GOT3 (cell line): ENCODE data around the gene PTPN11.
"Not testable (repeated sequence)": the region's sequence is repeated elsewhere in the genome, so short reads cannot be mapped to it uniquely, and the experiment has no call there.

ENCODE experiments used
- DNase-seq: peaks from one replicate; lab custom pipeline; 2025; ENCODE audit warnings: mixed read lengths; lab: John Stamatoyannopoulos, UW

The PTPN11 gene

DNA sequence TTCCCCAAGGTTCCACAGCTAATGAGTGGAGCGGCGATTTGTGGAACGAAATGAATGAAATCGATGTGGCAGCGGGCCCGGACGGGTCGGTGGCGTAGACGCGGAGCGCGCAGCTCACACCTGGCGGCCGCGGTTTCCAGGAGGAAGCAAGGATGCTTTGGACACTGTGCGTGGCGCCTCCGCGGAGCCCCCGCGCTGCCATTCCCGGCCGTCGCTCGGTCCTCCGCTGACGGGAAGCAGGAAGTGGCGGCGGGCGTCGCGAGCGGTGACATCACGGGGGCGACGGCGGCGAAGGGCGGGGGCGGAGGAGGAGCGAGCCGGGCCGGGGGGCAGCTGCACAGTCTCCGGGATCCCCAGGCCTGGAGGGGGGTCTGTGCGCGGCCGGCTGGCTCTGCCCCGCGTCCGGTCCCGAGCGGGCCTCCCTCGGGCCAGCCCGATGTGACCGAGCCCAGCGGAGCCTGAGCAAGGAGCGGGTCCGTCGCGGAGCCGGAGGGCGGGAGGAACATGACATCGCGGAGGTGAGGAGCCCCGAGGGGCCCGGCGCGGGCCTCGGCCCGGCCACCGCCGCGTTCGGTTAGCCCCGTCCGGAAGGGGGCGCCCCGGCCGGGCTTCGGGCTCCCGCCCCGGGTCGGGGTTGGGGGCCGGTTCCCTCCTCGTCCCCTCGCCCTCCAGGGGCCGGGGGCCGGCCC, at the start of gene PTPN11:
TSS of gene PTPN11 (plus strand) at position 340 of the 689 bp plus-strand sequence. CDS start at position 505, 165 bp downstream.
- DNase-seq: peak; percentile 64

DNA sequence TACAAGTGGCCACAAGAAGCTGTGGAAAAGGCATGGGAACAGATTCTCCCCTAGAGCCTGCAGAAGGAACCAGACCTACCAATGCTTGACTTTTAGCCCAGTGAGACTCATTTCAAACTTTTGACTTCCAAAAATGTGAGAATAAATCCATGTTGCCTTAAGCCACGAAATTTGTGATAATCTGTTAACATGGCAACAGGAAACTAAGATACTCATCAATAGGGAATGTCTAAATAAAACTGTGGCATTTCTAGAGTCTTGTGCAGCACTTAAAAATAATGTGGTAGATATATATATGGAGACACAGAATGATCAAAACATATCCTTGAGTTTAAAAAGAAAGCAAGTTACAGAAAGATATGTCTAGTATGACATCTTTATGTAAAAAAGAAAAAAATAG, 48.5 kb upstream of the PTPN11 start:
- no peak for DNase-seq

DNA sequence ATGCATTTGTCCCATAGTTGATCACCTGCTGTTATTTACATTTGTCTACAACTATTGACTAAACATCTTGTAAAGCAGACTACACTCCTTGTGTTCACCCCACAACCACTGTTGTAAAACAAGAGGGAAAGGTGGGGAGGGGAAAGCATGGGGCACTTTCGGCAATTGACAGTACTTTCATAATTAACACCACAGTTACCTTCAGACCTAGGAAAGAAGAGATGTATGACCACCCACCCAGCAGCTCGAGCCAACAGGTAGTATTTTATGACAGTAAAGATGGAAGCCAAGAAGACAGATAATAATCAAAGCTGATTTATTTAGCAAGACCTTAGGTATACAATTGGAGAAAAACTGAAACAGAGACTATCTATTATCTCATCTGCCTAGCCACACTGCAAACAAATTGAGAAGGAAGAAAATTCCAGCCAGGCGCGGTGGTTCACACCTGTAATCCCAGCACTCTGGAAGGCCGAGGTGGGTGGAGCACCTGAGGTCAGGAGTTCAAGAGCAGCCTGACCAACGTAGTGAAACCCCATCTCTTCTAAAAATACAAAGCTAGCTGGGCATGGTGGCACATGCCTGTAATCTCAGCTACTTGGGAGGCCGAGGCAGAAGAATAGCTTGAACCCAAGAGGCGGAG, 47.8 kb upstream of the PTPN11 start:
- DNase-seq: no peak

DNA sequence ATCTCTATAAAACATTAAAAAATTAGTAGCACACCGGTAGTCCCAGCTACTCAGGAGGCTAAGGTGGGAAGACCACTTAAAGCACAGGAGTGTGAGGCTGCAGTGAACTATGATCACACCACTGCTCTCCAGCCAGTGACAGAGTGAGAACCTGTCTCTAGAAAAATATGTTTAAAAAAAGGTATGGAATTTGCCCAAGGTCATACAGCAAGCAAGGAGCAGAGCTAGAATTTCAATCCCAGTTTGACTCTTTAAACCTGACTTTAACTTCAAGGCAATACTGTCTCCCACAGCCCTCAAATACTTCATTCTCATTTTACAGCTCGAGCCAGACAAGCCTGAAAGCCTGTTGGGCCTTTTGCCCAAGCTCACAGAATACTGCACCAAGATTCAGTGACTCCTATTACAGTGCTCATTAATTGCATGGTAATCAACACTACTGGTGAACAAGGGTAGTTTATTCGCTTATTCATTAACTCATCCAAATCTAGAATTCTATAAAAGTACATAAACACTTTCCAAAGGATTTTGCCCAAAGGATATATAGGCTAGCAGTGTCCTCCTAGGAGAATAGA, 44.5 kb upstream of the PTPN11 start:
- no peak for DNase-seq

DNA sequence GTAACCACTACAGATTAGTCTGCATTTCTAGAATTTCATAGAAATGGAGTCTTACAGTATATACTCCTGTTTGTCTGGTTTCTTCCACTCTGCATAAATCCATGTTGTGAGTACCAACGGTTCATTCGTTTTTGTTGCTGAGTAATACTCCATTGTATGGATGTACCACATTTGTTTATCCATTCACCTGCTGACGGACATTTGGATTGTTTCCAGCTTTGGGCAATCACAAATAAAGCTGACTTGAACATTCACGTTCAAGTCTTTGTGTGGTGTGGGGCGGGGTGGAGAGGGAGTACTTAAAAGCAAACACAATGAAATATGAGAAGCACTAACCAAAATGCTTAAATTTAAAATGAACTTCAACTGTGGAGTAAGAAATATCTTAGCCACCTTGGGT, 43.6 kb upstream of the PTPN11 start:
- no peak for DNase-seq

DNA sequence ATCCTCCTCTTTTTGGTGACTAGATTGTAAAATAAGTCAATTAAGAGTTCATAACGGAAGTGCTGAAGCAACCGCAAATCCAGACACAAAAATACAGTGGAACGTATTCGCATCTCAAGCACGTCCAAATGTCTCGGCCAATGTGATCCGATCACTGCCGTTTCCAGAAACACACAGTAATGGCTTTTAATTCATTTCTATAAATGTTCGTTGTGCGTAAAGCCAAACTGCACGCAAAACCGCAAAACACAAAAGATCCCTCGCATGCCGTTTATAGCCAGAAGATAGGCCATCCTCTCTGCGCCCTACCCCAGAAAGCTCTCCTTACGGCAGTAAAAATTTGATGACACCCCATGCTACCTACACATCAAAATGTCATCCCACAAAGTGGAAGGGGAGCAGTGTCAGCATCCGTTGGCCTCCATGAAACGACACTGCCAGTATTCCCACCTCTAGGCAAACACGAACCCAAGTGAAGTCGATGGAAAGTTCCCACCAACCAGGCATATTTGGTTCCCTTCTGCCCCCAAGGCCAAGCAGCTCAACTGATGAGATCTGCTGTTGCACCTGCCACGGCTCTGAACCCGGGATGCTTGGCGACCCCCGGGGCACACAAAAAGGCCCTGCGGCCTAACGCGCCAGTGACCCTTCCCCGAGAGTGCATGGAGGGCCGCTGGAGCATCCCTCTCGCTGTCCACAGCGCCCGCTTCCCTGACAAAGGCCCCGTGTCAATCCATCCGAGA, 37.9 kb upstream of the PTPN11 start:
- DNase-seq: no peak

DNA sequence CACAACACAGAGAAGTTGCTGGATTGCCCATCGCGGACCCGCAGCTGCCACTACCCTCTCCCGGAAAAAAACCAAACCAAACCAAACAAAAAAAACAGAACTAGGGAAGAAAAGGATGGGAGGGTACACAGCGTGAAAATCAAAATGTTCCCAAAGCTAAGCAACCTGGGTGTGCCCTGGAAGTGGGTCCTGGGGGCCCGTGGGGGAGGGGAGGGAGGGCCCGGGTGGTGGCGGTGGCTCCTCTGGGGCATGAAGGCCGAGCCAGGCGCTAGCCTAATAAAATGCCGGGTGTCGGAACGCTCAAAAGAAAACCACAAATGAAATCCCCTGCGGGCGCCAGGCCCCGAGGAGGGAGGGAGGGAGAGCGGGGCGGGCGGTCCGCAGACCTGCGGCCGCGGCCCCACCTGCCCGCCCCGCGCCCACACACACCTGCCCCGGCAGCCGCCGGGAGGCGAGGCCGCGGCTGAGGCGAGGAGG, 37.3 kb upstream of the PTPN11 start:
- DNase-seq: no peak

DNA sequence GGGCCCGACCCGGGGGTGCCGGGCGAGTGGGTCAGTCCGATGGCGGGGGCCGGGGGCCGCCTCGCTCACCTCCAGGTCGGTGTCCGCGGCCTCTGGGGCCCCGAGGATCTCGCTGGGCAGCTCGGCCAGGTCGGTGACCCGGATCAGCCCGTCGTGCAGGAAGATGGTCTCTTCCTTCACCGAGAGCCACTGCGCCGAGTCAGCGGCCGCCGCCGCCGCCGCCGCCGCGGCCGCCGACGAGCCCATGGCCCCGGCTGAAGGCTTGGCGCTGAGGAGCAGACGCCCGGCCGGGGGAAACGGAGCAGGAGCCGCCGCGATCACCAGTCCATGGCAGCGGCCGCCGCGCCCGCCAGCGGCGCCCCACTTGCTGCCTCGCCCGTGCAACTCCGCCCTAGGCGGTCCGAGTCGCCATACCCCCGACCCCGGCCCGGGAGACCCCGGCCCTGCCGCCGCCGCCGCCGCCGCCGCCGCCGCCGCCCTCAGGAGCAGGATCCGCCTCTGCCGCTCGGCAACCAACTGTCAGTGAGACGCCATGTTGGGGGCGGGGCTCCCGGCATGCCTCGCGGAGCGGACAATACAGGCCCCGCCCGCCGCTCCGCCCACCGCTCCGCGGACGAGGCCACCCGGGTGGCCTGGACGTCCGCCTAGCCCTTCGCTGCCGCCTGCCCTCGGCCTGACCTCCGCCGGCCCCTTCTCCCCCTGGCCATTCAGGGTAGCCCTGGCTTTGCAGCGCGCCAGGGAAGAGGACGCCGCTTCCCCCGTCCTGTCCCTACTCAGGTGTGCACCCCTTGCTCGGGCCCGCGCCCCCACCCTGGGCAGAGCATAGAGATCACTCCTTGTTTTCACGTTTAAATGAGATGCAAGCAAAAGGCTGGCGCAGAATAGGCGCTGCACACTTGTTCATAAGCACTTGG, 36.6 kb upstream of the PTPN11 start, which contains the start of gene HECTD4:
TSS of gene HECTD4 (minus strand) at position 549 of the 914 bp plus-strand sequence. CDS start at position 246, 303 bp downstream.
- DNase-seq: peak; percentile 60

DNA sequence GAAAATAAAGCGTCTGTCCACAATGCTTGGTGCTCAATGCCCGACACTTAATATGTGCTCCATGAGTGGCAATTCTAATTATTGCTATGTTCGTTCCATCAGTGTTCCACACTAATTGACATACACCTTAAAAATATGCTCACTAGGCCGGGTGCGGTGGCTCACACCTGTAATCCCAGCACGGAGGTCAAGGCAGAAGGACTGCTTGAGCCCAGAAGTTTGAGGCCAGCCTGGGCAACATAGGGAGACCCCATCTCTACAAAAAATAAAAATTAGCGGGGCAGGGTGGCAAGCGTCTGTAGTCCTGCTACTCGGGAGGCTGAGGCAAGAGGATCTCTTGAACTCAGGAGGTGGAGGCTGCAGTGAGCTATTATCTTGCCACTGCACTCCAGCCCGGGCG, 35.9 kb upstream of the PTPN11 start:
- no peak for DNase-seq

DNA sequence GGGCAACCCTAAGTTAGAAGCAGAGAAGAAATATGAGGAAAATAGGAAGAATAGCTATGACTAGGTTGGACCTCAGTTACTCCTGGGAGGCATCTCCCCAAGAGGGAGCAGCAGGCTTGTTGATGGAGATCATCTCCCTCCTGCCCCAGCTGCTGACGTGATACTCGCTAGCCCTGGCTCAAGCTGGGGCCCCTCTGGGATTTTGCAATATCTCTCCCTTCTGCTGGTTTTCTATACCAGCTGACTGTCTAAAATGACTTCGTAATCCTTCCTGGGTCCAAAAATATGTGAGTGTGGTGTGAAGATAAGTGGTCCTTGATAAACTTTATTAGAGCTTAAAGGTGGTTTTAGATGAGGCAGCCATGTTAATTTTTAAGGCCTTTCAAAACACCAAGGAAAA, 32.0 kb upstream of the PTPN11 start:
- no peak for DNase-seq

DNA sequence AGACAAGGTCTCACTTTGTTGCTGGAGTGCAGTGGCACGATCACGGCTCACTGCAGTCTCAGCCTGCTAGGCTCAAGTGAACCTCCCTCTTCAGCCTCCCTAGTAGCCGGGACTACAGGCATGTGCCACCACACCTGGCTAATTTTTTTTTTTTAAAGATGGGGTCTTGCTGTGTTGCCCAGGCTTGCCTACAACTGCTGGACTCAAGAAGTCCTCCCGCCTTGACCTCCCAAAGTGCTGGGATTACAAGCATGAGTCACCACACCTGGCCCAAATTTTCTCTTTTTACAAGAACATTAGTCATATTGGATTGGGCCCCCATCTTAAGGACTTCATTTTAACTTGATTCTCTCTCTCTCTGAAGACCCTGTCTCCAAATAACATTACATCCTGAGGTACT, 29.5 kb upstream of the PTPN11 start:
- DNase-seq: no peak

DNA sequence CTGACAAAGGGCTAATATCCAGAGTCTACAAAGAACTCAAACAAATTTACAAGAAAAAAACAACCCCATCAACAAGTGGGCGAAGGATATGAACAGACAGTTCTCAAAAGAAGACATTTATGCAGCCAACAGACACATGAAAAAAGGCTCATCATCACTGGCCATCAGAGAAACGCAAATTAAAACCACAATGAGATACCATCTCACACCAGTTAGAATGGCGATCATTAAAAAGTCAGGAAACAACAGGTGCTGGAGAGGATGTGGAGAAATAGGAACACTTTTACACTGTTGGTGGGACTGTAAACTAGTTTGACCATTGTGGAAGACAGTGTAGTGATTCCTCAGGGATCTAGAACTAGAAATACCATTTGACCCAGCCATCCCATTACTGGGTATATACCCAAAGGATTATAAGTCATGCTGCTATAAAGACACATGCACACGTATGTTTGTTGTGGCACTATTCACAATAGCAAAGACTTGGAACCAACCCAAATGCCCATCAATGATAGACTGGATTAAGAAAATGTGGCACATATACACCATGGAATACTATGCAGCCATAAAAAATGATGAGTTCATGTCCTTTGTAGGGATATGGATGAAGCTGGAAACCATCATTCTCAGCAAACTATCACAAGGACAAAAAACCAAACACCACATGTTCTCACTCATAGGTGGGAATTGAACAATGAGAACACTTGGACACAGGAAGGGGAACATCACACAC, 28.7 kb upstream of the PTPN11 start:
- not testable (repeated sequence) for DNase-seq

DNA sequence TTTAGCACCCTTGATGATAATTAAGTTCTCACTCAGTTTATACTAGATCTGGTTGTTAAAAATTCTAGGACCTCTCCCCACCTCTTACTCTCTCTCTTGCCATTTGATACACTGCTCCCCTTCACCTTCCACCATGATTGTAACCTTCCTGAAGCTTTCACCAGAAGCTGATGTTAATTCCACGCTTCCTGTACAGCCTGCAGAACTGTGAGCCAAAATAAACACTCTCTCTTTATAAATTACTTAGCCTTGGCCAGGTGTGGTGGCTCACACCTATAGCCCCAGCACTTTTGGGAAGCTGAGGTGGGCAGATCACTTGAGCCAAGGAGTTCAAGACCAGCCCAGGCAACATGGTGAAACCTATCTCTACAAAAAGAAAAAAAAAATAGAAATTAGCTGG, 25.4 kb upstream of the PTPN11 start:
- no peak for DNase-seq

DNA sequence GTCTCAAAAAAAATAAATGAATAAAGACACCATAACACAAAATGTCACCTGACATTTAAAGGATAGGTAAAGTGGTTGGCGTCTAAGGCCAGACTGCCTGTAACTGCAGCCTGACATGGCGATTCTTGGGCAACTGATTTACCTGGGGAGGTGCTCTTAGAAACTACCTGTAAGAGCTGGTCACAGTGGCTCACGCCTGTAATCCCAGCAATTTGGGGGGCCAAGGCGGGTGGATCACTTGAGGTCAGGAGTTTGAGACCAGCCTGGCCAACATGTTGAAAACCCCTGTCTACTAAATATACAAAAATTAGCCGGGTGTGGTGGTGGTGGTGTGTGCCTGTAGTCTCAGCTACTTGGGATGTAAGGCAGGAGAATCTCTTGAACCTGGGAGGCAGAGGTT, 17.7 kb upstream of the PTPN11 start:
- DNase-seq: no peak

DNA sequence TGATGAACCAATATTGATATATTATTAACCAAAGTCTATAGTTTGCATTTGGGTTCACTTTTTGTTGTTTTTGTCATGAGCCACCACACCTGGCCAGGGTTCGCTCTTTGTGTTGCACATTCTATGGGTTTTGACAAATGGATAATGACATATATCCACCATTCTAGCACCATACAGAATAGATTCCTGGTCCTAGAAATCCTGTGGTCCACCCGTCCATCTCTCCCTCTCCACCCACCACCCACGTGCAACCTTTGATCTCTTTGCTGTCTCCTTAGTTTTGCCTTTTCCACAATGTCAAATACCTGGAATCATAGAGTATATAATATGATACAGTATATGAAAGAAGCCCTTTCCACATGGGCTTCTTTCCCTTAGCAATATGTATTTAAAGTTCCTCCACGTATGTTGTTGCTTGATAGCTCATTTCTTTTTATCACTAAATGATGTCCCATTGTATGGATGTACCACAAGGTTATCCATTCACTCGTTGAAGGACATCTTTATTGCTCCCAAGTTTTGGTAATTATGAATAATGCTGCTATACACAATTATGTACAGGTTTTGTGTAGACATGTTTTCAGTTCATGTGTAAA, 16.7 kb upstream of the PTPN11 start:
- no peak for DNase-seq

DNA sequence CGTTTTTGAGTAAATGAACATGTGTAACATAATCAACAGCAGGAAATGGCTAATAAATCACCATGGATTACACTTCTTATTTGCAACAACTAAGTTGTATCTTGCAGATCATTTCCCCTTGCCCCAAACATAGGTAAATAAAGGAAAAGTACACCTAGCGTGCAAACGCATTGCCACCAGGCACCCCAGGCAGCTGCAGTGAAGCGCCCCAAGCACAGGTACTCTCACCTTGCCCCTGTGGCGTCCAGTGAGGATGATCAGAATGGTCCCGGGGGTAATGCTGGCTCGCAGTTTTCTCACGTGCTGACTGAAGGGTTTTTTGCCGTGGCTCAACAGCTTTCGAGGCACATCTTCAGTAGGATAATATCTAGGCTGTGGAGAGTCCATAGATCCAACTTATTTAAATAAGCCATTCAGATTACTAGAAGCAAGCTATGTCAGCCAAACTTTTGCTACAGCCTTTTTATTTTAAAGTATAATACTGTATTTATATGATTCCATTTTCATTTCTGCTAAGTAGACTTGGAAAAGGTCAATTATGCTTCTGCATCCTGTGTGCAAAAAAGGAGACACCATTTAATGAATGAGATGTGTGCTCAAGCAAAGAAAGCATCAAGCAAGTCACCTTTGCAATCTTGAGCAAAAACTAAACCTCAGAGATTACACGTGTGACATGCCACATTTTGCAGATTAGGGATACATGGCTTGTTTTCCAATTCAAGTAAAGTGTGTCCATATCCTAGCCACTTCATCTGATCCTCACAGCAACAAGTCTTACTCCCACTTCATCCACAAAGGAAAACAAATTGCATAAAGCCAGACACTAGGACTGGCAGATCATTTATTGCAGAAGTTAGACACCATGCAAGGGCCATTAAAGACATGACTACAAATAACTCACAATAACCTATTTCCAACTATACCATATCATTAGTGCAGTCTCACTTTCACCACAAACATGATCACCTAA, 11.9 kb upstream of the PTPN11 start:
- DNase-seq: no peak

DNA sequence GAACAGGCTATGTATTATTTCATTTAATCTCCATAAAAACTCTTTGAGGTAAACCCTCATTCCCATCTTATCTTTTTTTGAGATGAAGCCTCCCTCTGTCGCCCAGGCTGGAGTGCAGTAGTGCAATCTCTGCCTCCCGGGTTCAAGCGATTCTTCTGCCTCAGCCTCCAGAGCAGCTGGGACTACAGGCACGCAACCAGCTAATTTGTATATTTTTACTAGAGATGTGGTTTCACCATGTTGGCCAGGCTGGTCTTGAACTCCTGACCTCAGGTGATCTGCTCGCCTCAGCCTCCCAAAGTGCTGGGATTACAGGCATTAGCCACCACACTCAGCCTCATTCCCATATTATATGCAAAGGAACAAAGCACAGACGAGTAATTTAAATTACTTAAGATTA, 11.1 kb upstream of the PTPN11 start:
- not testable (repeated sequence) for DNase-seq

DNA sequence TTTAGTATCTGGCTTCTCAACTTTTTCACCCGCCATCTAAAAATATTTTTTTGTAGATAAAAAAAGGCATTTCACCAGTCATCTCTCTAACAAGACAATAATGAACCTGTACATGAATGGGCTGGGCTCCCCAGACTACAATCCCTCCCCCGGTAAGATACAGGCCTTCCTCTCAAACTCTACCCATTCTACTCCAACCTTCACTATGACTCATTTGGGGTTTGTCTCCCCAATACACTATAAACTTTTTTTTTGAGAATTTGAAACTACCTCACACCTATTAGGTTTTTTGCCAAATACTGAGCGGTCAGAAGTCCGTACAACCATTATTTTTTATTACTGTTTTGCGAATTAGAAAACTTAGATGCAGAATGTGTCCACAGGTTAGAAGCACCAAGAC, 10.1 kb upstream of the PTPN11 start:
- no peak for DNase-seq
